ENCODE measurements around the gene GNG12.

Gene GNG12

GRCh38 chr1:67749263-67749843 lies 83.9 kb downstream of the GNG12 start:
- no peak for TF ChIP-seq CTCF (IDR thresholded peaks at IDR 0.05; ENCODE audit: low read depth, low read length)
- no peak for DNase-seq (ENCODE audit: extremely low read depth, low read depth)

GRCh38 chr1:67748630-67749029 lies 84.6 kb downstream of the GNG12 start:
- no peak for TF ChIP-seq CTCF (IDR thresholded peaks at IDR 0.05; ENCODE audit: low read depth, low read length)
- peak; percentile 72 for DNase-seq (ENCODE audit: extremely low read depth, low read depth)

GRCh38 chr1:67747671-67748546 lies 85.4 kb downstream of the GNG12 start:
- no peak for TF ChIP-seq CTCF (IDR thresholded peaks at IDR 0.05; ENCODE audit: low read depth, low read length)
- no peak for DNase-seq (ENCODE audit: extremely low read depth, low read depth)

- TF ChIP-seq CTCF (IDR thresholded peaks at IDR 0.05; ENCODE audit: low read depth, low read length), result no peak
These were observed 87.2 kb downstream of the GNG12 start for GRCh38 chr1:67745875-67746698.

GRCh38 chr1:67743072-67743725 lies 90.1 kb downstream of the GNG12 start:
- no peak for DNase-seq (ENCODE audit: extremely low read depth, low read depth)
- TF ChIP-seq CTCF (IDR thresholded peaks at IDR 0.05; ENCODE audit: low read depth, low read length), result no peak

More at GRCh38 chr1:67745875-67746698, 87.2 kb downstream of the GNG12 start:
- DNase-seq (ENCODE audit: extremely low read depth, low read depth), result no peak

- no peak for TF ChIP-seq CTCF (IDR thresholded peaks at IDR 0.05; ENCODE audit: low read depth, low read length)
- DNase-seq (ENCODE audit: extremely low read depth, low read depth), result no peak
These were observed 91.5 kb downstream of the GNG12 start for GRCh38 chr1:67741736-67742135.
